H9 (cell line): ENCODE data around the gene CES5A. TPM values are rescaled to one million over a fixed set of nuclear protein-coding genes. Genes with fewer than 3 reads are reported as not detected.

ENCODE experiments used
- DNase-seq: peaks from one replicate; pipeline ENCODE4 v3.0.0-alpha.2; 2017
- H2AFZ ChIP-seq: one replicate; pipeline ENCODE4 v1.6.1; 2013; ENCODE audit warnings: mild to moderate bottlenecking, low read length, control low read depth, moderate library complexity
- H2AK5ac ChIP-seq: 2 replicates; pipeline ENCODE4 v1.6.1; 2013; ENCODE audit warnings: low read length, control low read depth, mixed read lengths; ENCODE audit not compliant: insufficient read length
- H2BK120ac ChIP-seq: one replicate; pipeline ENCODE4 v1.6.1; 2013; ENCODE audit warnings: low read depth, mild to moderate bottlenecking, low read length, control low read depth, inconsistent platforms; ENCODE audit not compliant: poor library complexity, severe bottlenecking
- H2BK12ac ChIP-seq: 2 replicates; pipeline ENCODE4 v1.6.1; 2013; ENCODE audit warnings: low read length, control low read depth, mixed read lengths, low read depth; ENCODE audit not compliant: insufficient read length
- H2BK15ac ChIP-seq: 2 replicates; pipeline ENCODE4 v1.6.1; 2013; ENCODE audit warnings: low read depth, low read length, control low read depth
- H2BK20ac ChIP-seq: one replicate; pipeline ENCODE4 v1.6.1; 2013; ENCODE audit warnings: low read depth, mild to moderate bottlenecking, low read length, control low read depth, inconsistent platforms; ENCODE audit not compliant: poor library complexity, severe bottlenecking
- H2BK5ac ChIP-seq: 2 replicates; pipeline ENCODE4 v1.6.1; 2013; ENCODE audit warnings: low read length, control low read depth, mixed read lengths; ENCODE audit not compliant: insufficient read length
- H3K14ac ChIP-seq: 2 replicates; pipeline ENCODE4 v1.6.1; 2013; ENCODE audit warnings: low read length, control low read depth; ENCODE audit not compliant: insufficient read depth
- H3K18ac ChIP-seq: 2 replicates; pipeline ENCODE4 v1.6.1; 2013; ENCODE audit warnings: low read depth, mild to moderate bottlenecking, mixed read lengths, low read length, control low read depth; ENCODE audit not compliant: insufficient read length
- H3K23ac ChIP-seq: 2 replicates; pipeline ENCODE4 v1.6.1; 2013; ENCODE audit warnings: low read length, control low read depth, mixed read lengths, low read depth; ENCODE audit not compliant: insufficient read length
- H3K23me2 ChIP-seq: 2 replicates; pipeline ENCODE4 v1.6.1; 2013; ENCODE audit warnings: low read depth, mild to moderate bottlenecking, mixed read lengths, low read length, control low read depth; ENCODE audit not compliant: insufficient read length, poor library complexity, severe bottlenecking
- H3K27ac ChIP-seq: 2 replicates; pipeline ENCODE4 v1.5.1; 2013; ENCODE audit warnings: low read length, control low read depth, mixed read lengths, low read depth; ENCODE audit not compliant: insufficient read length
- H3K27me3 ChIP-seq: 2 replicates; pipeline ENCODE4 v1.6.1; 2013; ENCODE audit warnings: low read length, control low read depth, inconsistent platforms; ENCODE audit not compliant: insufficient read depth
- H3K4ac ChIP-seq: 2 replicates; pipeline ENCODE4 v1.6.1; 2013; ENCODE audit warnings: low read depth, mild to moderate bottlenecking, control low read depth, inconsistent platforms, low read length, moderate library complexity
- H3K4me1 ChIP-seq: 2 replicates; pipeline ENCODE4 v1.6.1; 2013; ENCODE audit warnings: low read length, control low read depth, inconsistent platforms; ENCODE audit not compliant: insufficient read depth
- H3K4me2 ChIP-seq: 2 replicates; pipeline ENCODE4 v1.6.1; 2013; ENCODE audit warnings: low read length, control low read depth, mixed read lengths; ENCODE audit not compliant: insufficient read length, insufficient read depth
- H3K56ac ChIP-seq: 2 replicates; pipeline ENCODE4 v1.6.1; 2013; ENCODE audit warnings: low read depth, mild to moderate bottlenecking, mixed read lengths, low read length, control low read depth; ENCODE audit not compliant: insufficient read length
- H3K79me1 ChIP-seq: 2 replicates; pipeline ENCODE4 v1.6.1; 2013; ENCODE audit warnings: low read depth, mild to moderate bottlenecking, moderate library complexity, low read length, control low read depth, inconsistent platforms; ENCODE audit not compliant: insufficient read depth, poor library complexity, severe bottlenecking
- H3K79me2 ChIP-seq: 2 replicates; pipeline ENCODE4 v1.6.1; 2013; ENCODE audit warnings: low read length, control low read depth, inconsistent platforms; ENCODE audit not compliant: insufficient read depth
- H3K9ac ChIP-seq: 2 replicates; pipeline ENCODE4 v1.6.1; 2013; ENCODE audit warnings: low read length, control low read depth, mixed read lengths; ENCODE audit not compliant: insufficient read length; ENCODE audit errors: extremely low read depth
- H3K9me3 ChIP-seq: one replicate; pipeline ENCODE4 v1.6.1; 2013; ENCODE audit warnings: low read depth, low read length, inconsistent platforms; ENCODE audit not compliant: control insufficient read depth
- H3T11ph ChIP-seq: one replicate; pipeline ENCODE4 v1.6.1; 2013; ENCODE audit warnings: mild to moderate bottlenecking, low read length, control low read depth, inconsistent platforms
- H4K20me1 ChIP-seq: one replicate; pipeline ENCODE4 v1.6.1; 2013; ENCODE audit not compliant: control insufficient read depth, insufficient read length, insufficient read depth
- H4K5ac ChIP-seq: 2 replicates; pipeline ENCODE4 v1.6.1; 2013; ENCODE audit warnings: low read depth, mild to moderate bottlenecking, mixed read lengths, low read length, control low read depth; ENCODE audit not compliant: insufficient read length
- H4K8ac ChIP-seq: replicated peaks from 2 replicates; pipeline ENCODE4 v1.6.1; 2013; ENCODE audit warnings: low read length, control low read depth, mixed read lengths, low read depth; ENCODE audit not compliant: insufficient read length
- H4K91ac ChIP-seq: 2 replicates; pipeline ENCODE4 v1.6.1; 2013; ENCODE audit warnings: low read depth, mild to moderate bottlenecking, moderate library complexity, mixed read lengths, low read length, control low read depth; ENCODE audit not compliant: insufficient read length
- H3K27ac Mint-ChIP-seq, 3 experiments: 2 replicates in 2 of 3; 3 replicates in 1 of 3; pipeline ENCODE4 v1.8.0; 2020 to 2021; ENCODE audit warnings: mixed read lengths in 3 of 3, mild to moderate bottlenecking in 1 of 3, moderate library complexity in 1 of 3
- H3K27me3 Mint-ChIP-seq: 2 replicates; pipeline ENCODE4 v1.8.0; 2021; ENCODE audit warnings: low read depth, mild to moderate bottlenecking, moderate library complexity, mixed read lengths
- H3K36me3 Mint-ChIP-seq, 3 experiments: 2 replicates in 2 of 3; 3 replicates in 1 of 3; pipeline ENCODE4 v1.8.0; 2020 to 2021; ENCODE audit warnings: low read depth in 3 of 3, mixed read lengths in 3 of 3; ENCODE audit not compliant: insufficient read depth in 1 of 3
- H3K4me1 Mint-ChIP-seq, 2 experiments: 2 replicates each; pipeline ENCODE4 v1.8.0; 2020; ENCODE audit warnings: mixed read lengths in 2 of 2
- H3K4me3 Mint-ChIP-seq, 2 experiments: 2 replicates in 1 of 2; 3 replicates in 1 of 2; pipeline ENCODE4 v1.8.0; 2020 to 2021; ENCODE audit warnings: mild to moderate bottlenecking in 2 of 2, mixed read lengths in 2 of 2, moderate library complexity in 1 of 2
- H3K9me3 Mint-ChIP-seq, 2 experiments: 2 replicates in 1 of 2; 3 replicates in 1 of 2; pipeline ENCODE4 v1.8.0; 2020; ENCODE audit warnings: mild to moderate bottlenecking in 2 of 2, mixed read lengths in 2 of 2, moderate library complexity in 1 of 2
- CTCF ChIP-seq: fragments of 200-600 bp; sonication (generic); conservative IDR thresholded peaks from 3 replicates; pipeline ENCODE4 v1.8.0; 2021; ENCODE audit warnings: antibody characterized with exemption, mild to moderate bottlenecking
- WGBS: extraction: QIAGEN DNeasy Blood & Tissue Kit; methylation state at CpG from one replicate; pipeline ENCODE4 v1.1.7; 2013; ENCODE audit warnings: missing lambda C conversion rate, low lambda C conversion rate, mixed read lengths; ENCODE audit not compliant: insufficient read length; ENCODE audit errors: extremely low coverage; 5-methylcytosine and 5-hydroxymethylcytosine counted together
- total RNA-seq: library from RNA; stranded (reverse); gene quantifications from 2 replicates; pipeline ENCODE4 v1.2.1, GENCODE V29; 2021

Gene CES5A
- total RNA-seq, 1 experiment from 2014 or later = not detected

- H2BK120ac ChIP-seq = no peak overlapping the region
- H3K56ac ChIP-seq = no peak overlapping the region
- no peak overlapping the region for H2AK5ac ChIP-seq
- peaks cover 23% of the 10 kb centered on the region for H3K27me3 Mint-ChIP-seq
- H3K79me2 ChIP-seq = no peaks in the 10 kb centered on the region
- no peak for TF ChIP-seq CTCF
- H4K8ac ChIP-seq = no peak overlapping the region
- no peak overlapping the region for H3K23ac ChIP-seq
- H4K5ac ChIP-seq = no peak overlapping the region
- H3K4me2 ChIP-seq = no peak overlapping the region
- no peaks in the 10 kb centered on the region for H3K9me3 ChIP-seq
- no CpG with 5 or more reads among the region's 7 CpGs for WGBS
- H3T11ph ChIP-seq = no peak overlapping the region
- H3K36me3 Mint-ChIP-seq = no peaks in the 10 kb centered on the region
- H2BK15ac ChIP-seq = no peak overlapping the region
- no peak overlapping the region for H2BK12ac ChIP-seq
- no peak for DNase-seq
- H3K18ac ChIP-seq = no peak overlapping the region
- H3K27ac Mint-ChIP-seq = no peak overlapping the region
- H3K14ac ChIP-seq = no peak overlapping the region
- no peaks in the 10 kb centered on the region for H3K27me3 ChIP-seq
- H3K79me1 ChIP-seq = no peaks in the 10 kb centered on the region
- H2BK5ac ChIP-seq = no peak overlapping the region
- H4K20me1 ChIP-seq = no peaks in the 10 kb centered on the region
- peaks cover 5 to 11% of the 10 kb centered on the region in 2 experiments for H3K4me1 Mint-ChIP-seq
- H3K4me1 ChIP-seq = no peaks in the 10 kb centered on the region
- H3K23me2 ChIP-seq = no peaks in the 10 kb centered on the region
- no peak overlapping the region for H4K91ac ChIP-seq
- no peak overlapping the region for H3K4ac ChIP-seq
- H2BK20ac ChIP-seq = no peak overlapping the region
- H3K4me3 Mint-ChIP-seq = no peak overlapping the region
- H3K27ac ChIP-seq = no peak overlapping the region
- no peak overlapping the region for H2AFZ ChIP-seq
- no peak overlapping the region for H3K9ac ChIP-seq
- H3K9me3 Mint-ChIP-seq = no peaks in the 10 kb centered on the region
Observed at GRCh38 chr16:55834049-55834448, 41.1 kb downstream of the CES5A start.
